ENCODE measurements around the gene LETM1. TPM values are rescaled to one million over a fixed set of nuclear protein-coding genes. Genes with fewer than 3 reads are reported as not detected.

The LETM1 gene
- 70.4 TPM in 2 replicates for total RNA-seq
- 15.8 and 23.6 TPM in 2 replicates for polyA plus RNA-seq
- polyA plus RNA-seq (2012): 22.7 and 30.5 TPM in 2 replicates
- polyA minus RNA-seq (ENCODE audit: low replicate concordance): 52.0 and 52.7 TPM in 2 replicates

GRCh38 chr4:1856071-1856942, at the start of gene LETM1:
Gene LETM1, minus strand, starts transcription at chr4:1856156. Its CDS starts 206 bp downstream, at chr4:1855950.
- DNase-seq (ENCODE audit: low read depth in 2 of 2): peak; percentile 94 to 95
- peaks cover 5% of the 10 kb centered on the region for H3K36me3 ChIP-seq (ENCODE audit: control insufficient read depth, insufficient read depth, low read length)
- peaks cover 43% of the 10 kb centered on the region for H3K79me2 ChIP-seq (ENCODE audit: control insufficient read depth, insufficient read depth, low read length)
- peak within 1 kb of the TSS; percentile 85 for H3K9ac ChIP-seq (ENCODE audit: insufficient read depth, low read length)
- no peaks in the 10 kb centered on the region for H4K20me1 ChIP-seq (ENCODE audit: control insufficient read depth, extremely low read depth, insufficient read depth, low read length)
- peaks cover 6% of the 10 kb centered on the region for H3K4me1 ChIP-seq (ENCODE audit: control insufficient read depth, extremely low read depth, insufficient read depth, low read length)
- peak within 1 kb of the TSS; percentile 71 for H2AFZ ChIP-seq (ENCODE audit: low read length)
- H3K9me3 ChIP-seq (ENCODE audit: control insufficient read depth, insufficient read depth, low read depth, low read length): no peaks in the 10 kb centered on the region
- peak within 1 kb of the TSS; percentile 63 for H3K27ac ChIP-seq (ENCODE audit: insufficient read depth, low read length)
- H3K4me2 ChIP-seq (ENCODE audit: extremely low read depth, insufficient read depth, low read length): peak within 1 kb of the TSS; percentile 96
- H3K27me3 ChIP-seq (ENCODE audit: control insufficient read depth, insufficient read depth, low read length): no peaks in the 10 kb centered on the region
- TF ChIP-seq EZH2 (IDR thresholded peaks at IDR 0.05; ENCODE audit: low read length, missing control alignments) (no peak), CTCF (conservative IDR thresholded peaks at IDR 0.05 in 1 of 2, IDR thresholded peaks at IDR 0.05 in 1 of 2; ENCODE audit: low read depth in 1 of 2, low read length in 2 of 2) (no peak)
- peak within 1 kb of the TSS; percentile 72 to 95 (median 79) for H3K4me3 ChIP-seq (replicated peaks in 1 of 4; ENCODE audit: control extremely low read depth in 1 of 4, insufficient read depth in 1 of 4, low read depth in 3 of 4, low read length in 4 of 4)

- Histone ChIP-seq H3K9ac (ENCODE audit: insufficient read depth, low read length) (no peak overlapping the region), H2AFZ (ENCODE audit: low read length) (no peak overlapping the region), H3K4me1 (ENCODE audit: control insufficient read depth, extremely low read depth, insufficient read depth, low read length) (peaks cover 2% of the 10 kb centered on the region), H3K79me2 (ENCODE audit: control insufficient read depth, insufficient read depth, low read length) (peaks cover 93% of the 10 kb centered on the region), H3K36me3 (ENCODE audit: control insufficient read depth, insufficient read depth, low read length) (peaks cover 7% of the 10 kb centered on the region), H3K4me2 (ENCODE audit: extremely low read depth, insufficient read depth, low read length) (no peak overlapping the region), H4K20me1 (ENCODE audit: control insufficient read depth, extremely low read depth, insufficient read depth, low read length) (no peaks in the 10 kb centered on the region), H3K27ac (ENCODE audit: insufficient read depth, low read length) (no peak overlapping the region), H3K4me3 (replicated peaks in 1 of 4; ENCODE audit: control extremely low read depth in 1 of 4, insufficient read depth in 1 of 4, low read depth in 3 of 4, low read length in 4 of 4) (no peak overlapping the region), H3K27me3 (ENCODE audit: control insufficient read depth, insufficient read depth, low read length) (no peaks in the 10 kb centered on the region), H3K9me3 (ENCODE audit: control insufficient read depth, insufficient read depth, low read depth, low read length) (no peaks in the 10 kb centered on the region)
- DNase-seq (ENCODE audit: low read depth in 2 of 2): no peak
- TF ChIP-seq EZH2 (IDR thresholded peaks at IDR 0.05; ENCODE audit: low read length, missing control alignments): no peak
- no peak for TF ChIP-seq CTCF (conservative IDR thresholded peaks at IDR 0.05 in 1 of 2, IDR thresholded peaks at IDR 0.05 in 1 of 2; ENCODE audit: low read depth in 1 of 2, low read length in 2 of 2)
Measured at GRCh38 chr4:1904042-1904441, 48.1 kb upstream of the LETM1 start.

GRCh38 chr4:1903035-1903434, 47.1 kb upstream of the LETM1 start:
- Histone ChIP-seq H3K4me1 (ENCODE audit: control insufficient read depth, extremely low read depth, insufficient read depth, low read length) (peaks cover 2% of the 10 kb centered on the region), H3K36me3 (ENCODE audit: control insufficient read depth, insufficient read depth, low read length) (peaks cover 7% of the 10 kb centered on the region), H3K27ac (ENCODE audit: insufficient read depth, low read length) (no peak overlapping the region), H3K79me2 (ENCODE audit: control insufficient read depth, insufficient read depth, low read length) (peaks cover 91% of the 10 kb centered on the region), H3K4me3 (replicated peaks in 1 of 4; ENCODE audit: control extremely low read depth in 1 of 4, insufficient read depth in 1 of 4, low read depth in 3 of 4, low read length in 4 of 4) (no peak overlapping the region), H2AFZ (ENCODE audit: low read length) (no peak overlapping the region), H3K4me2 (ENCODE audit: extremely low read depth, insufficient read depth, low read length) (no peak overlapping the region), H4K20me1 (ENCODE audit: control insufficient read depth, extremely low read depth, insufficient read depth, low read length) (no peaks in the 10 kb centered on the region), H3K27me3 (ENCODE audit: control insufficient read depth, insufficient read depth, low read length) (no peaks in the 10 kb centered on the region), H3K9ac (ENCODE audit: insufficient read depth, low read length) (no peak overlapping the region), H3K9me3 (ENCODE audit: control insufficient read depth, insufficient read depth, low read depth, low read length) (no peaks in the 10 kb centered on the region)
- DNase-seq (ENCODE audit: low read depth in 2 of 2): no peak
- TF ChIP-seq CTCF (conservative IDR thresholded peaks at IDR 0.05 in 1 of 2, IDR thresholded peaks at IDR 0.05 in 1 of 2; ENCODE audit: low read depth in 1 of 2, low read length in 2 of 2): no peak
- TF ChIP-seq EZH2 (IDR thresholded peaks at IDR 0.05; ENCODE audit: low read length, missing control alignments): no peak

Data from fibroblast of lung (primary cell).